Activated gamma-delta T cell treated with anti-CD3 and anti-CD28 coated beads, Interleukin-2, amount 50 U/mL, for 16 hours (primary cell): ENCODE results near the gene MACROD2.

Experiments used
- DNase-seq: peaks from one replicate; pipeline ENCODE4 v3.0.0-alpha.2; 2020; ENCODE audit warnings: low read depth

The MACROD2 gene

DNA sequence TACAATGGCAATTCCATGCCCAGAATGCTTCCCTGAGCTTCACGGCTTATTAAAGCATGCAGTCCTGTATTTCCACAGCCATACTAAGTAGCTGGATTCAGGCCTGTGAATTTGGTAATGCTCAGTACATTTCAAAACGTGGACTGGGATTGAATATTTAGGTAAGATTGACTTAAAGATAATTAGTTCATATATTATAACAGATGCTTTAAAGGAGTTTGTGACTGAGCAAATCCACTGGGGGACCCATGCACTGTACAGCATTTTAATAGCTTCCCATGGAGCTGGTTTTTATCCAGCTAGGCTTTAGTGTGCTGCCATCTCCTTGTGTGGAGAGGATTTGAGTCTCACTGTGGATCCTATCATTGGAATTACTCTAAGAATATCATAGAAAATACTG lies 763.0 kb downstream of the MACROD2 start:
- DNase-seq = no peak

DNA sequence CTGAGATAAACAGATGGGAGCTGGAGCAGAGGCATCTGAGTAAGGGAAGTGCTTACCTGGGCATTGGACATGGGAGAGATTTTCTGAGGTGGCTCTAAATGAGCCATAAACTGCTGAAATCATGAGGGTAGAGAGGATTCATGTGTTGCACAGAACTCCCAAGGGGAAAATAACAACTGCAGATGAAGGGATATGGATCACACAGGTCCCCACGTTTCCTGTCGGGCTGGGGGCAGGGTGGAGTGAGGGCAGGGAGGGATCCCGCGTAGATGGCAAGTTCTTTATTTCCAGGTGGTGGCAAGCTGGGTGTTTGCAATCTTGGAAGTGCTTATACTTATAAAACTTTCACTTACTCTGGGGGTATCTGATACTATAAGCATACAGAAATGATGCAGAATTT lies 764.7 kb downstream of the MACROD2 start:
- DNase-seq = no peak

DNA sequence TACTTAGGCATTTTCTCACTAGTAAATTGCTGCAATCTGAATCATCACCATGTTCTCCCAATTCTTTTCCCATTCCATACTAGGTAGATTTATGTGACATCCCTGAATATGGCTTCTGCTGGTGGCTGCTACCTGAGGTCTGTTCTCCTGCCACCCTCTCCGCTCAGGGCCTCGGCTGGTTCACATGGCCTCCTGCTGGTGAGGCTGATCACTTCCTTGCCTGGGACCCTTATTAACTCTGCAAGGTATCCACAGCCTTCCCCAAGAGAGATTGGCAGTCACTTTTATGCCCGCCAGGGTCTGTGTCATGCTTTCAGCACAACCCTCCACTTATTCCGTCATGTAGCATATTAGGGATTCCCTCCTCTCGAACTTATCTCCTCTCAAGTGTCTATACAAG lies 766.6 kb downstream of the MACROD2 start:
- DNase-seq = no peak

DNA sequence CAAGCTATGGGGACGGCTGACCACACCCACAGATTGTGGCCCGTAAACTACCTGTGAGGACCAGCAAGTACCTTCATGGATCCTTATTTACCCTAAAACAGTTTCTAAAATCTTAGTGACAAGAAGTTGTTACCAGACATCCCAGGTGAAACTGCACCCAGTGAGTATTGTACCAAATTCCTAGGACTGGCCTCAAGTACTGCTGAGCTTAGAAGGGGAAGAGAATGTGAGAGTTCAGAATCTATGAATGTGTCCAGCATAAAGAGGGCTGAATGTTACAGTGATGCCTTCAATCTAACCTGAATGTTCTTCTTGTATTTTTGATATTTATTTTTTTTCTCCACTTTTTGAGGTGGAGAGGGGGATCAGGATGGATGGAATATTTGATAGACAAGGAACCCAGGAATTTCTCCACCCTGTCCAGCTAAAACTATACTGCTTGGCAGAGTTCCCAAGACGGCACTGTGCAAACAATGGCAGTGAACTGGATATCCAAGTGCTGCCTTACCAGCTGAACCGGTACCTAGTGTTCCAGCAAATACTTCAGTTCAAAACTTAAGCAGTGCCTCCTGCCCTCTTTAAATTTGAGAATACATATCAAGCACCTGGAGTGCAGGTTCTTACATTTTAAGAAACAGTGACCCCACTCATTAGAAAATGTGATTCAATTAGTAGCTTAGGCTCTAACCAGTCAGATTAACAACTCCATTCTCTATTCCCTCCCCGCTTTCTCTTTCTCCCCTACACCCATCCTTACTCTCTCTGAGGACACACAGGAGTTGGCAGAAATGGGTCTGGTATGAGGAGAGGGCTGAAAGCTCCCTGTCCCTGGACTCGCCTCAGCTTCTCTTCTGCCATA lies 769.4 kb downstream of the MACROD2 start:
- no peak for DNase-seq

DNA sequence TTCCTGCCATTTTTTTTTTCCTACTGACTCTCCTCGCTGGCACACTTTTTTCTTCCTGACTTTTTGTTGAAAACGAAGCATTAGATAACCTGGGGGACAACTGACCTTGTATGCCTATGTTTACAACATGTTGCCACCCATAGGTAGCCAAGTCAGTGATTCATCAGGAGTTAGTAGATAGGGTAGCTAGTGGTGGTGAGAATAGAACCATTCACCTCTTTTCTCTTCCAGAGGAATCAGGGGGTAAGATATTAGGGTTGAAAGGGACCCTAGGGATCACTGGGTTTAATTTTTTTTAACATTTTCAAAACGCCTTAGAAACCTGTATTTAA lies 770.0 kb downstream of the MACROD2 start:
- no peak for DNase-seq

DNA sequence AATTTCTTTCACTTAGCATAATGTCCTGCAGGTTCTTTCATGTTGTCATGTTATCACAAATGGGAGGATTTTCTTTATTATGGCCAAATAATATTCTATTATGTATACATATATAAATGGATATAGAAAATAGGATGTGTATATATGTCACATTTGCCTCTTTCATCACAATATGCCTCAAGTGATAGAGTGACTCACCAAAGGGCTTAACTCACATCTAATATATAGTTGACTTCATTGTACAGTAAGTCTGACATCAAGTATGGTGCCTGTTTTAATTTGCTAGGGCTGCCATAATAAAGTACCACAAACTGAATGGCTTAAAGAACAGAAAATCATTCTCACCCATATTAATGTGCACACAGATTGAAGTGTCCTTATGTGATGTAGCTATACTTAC lies 778.2 kb downstream of the MACROD2 start:
- no peak for DNase-seq

DNA sequence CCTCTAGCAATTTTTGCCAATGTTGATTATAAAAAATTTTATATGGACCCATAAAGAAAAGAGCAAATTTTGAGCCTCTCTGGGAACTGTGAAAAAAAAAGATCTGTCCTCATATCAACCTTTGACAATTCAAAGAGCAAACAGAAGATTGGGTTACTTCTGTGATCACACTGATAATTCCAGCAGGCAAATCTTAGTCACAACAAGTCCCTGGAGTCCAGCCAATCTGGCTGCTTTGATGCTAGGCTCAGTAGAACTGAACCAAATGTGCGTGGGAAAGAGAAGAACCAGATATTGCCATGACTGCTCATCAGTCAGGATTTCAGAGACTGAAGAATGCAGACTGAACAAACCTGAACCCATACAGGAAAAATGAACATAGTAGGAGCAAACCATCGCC lies 780.5 kb downstream of the MACROD2 start:
- no peak for DNase-seq

DNA sequence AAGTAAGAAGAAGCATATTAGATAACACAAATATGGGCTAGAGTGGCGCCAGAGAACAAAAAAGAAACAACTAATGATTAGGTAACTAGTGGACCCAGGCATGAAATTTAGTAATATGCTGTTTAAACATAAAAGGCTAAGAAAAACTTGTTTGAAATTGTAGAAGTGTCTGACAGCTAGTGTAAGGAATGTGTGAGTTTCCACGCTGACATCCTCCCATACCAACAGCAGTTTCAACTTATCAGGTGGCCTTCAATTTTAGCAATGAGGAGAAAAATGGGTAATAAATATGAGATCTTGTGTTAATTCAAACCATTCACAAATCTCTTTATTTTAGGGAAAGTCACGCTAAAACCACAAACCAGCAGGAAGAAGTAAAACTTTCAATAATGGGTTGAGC lies 782.3 kb downstream of the MACROD2 start:
- DNase-seq = no peak

DNA sequence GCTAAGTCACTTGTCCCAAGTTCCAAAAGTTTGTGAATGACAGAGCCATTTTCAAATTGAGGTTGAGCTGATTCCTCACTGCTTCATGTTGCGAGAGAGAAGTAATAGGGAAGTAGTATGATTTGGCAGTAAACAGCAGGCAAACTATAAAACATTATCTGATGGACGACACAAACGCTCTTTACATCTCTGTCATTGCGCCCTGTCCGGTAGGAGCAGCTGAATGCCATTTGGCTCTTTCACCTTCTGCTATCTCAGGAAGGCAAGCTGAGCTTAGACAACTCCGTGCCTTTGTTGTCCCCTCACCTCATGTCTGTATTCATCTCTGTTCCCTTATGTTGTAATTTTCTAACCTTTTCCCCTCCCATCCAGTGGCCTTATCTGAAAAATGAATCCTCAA lies 782.8 kb downstream of the MACROD2 start:
- no peak for DNase-seq

DNA sequence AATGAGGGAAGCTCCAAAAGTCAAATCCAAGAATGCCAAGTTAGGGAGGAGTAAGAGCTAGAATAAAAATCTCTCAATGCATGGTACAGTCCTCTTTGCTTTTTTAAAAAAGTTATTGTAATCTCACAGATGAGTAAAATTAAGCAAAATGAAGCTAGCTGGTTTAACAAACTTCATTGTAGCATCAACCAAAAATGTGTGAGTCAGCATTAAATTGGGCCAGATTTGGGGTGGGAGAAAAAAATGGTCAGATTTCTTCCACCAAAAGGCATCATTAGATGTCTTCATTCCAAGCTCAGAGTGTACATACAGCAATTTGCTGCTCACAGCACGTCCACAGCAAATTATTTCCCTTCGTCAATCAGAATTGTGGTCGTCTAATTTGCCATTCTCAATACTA lies 783.6 kb downstream of the MACROD2 start:
- DNase-seq = no peak

DNA sequence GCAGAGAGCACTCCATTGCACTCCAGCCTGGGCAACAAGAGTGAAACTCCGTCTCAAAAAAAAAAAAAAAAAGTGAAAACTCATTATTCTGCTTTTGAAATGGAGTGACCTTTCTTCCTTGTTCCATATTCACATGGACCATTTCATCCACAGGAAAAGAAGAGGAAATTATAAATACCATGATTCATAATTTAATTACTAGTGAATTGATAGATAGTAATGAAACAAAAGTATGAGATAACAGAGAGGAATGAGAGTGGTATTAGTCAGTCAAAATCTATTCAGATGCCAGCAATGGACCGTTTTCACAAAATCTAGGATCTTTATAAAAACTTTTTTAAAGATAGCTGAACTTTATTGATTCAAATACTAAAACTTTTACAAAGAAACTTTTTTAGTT lies 785.2 kb downstream of the MACROD2 start:
- DNase-seq = no peak

DNA sequence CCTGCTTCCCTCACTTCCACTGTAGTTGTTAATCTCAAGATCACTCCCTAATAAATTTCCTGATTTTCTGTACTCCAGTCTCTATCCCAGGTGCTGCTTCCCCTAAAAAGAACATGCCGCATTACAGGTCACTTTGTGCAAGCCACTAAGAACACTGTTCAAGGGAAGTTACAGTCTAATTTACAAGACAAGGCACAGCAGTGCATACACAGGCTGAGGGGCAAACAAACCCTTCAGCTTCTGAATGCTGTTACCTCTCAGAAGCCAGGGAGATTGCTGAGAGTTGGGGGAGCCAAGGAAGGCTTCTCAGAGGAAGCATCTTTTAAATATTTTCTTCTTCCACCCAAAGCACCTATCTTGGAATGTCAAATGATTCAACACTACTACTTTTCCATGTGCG lies 787.4 kb downstream of the MACROD2 start:
- no peak for DNase-seq

DNA sequence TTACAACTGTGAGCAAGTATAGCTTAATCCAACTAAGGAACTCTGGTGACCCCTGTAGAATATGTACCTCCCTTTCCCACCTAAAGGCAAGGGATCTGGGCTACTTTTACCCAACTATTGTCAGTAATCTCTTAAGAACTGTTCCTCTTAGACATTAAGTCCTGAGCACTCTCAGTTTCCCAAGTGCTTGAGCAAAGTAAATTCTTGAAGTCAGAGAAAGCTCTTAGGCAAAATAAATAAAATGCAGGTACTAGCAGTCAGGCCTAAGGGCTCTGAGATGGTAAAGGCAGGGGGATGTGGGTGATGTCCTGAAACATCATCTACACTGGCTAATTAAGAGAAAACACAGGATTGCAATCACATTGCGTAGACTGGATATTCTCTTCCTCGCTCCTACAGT lies 788.5 kb downstream of the MACROD2 start:
- no peak for DNase-seq

DNA sequence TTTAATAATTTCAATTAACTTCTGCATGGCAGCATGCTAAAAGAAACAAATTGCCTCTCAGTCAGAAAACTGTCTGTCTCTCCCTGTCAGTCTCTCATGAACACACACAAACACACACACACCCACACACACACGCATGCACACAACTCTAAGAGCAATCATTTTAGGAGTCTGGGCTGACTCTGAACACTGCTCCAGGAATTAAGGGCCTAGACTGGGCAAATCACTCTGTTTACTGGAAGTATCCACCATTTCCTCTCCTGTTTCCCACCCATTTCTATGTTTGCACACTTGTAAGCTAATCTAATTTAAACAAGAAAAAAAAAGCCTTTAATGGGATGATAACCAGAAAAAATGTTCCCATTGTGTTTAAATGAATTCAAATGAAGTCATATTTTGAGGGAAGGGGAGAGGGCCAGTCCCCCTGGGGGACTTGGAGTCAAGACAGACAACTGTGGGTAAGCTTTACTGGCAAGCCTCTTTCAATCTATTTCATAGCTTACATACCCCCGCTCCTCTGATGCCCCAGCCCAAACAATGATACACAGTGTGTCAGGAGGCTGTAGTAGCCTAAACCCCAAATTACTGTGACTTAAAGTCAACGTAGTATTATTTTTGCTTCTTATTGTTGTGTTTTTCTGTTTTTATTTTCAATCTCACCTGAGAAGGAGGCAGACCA lies 789.9 kb downstream of the MACROD2 start:
- no peak for DNase-seq

DNA sequence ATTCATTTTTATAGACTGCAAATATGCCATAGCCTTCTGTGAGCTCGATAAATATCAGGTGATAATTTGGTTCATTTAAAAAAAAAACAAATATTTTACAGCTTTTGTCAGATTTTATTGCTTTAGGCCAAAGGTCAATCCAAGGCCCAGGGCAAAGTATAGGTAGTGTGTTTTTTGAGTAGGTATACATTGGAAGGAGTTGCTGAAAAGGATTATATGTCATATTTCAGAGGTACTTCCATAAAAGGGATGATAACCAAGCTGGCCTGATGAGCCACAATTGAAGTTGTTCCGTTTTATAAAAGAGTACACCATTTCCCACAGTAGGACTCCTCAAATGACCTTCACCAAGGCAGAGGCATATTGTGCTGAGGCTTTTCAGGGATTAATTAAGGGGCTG lies 794.9 kb downstream of the MACROD2 start:
- DNase-seq = no peak

DNA sequence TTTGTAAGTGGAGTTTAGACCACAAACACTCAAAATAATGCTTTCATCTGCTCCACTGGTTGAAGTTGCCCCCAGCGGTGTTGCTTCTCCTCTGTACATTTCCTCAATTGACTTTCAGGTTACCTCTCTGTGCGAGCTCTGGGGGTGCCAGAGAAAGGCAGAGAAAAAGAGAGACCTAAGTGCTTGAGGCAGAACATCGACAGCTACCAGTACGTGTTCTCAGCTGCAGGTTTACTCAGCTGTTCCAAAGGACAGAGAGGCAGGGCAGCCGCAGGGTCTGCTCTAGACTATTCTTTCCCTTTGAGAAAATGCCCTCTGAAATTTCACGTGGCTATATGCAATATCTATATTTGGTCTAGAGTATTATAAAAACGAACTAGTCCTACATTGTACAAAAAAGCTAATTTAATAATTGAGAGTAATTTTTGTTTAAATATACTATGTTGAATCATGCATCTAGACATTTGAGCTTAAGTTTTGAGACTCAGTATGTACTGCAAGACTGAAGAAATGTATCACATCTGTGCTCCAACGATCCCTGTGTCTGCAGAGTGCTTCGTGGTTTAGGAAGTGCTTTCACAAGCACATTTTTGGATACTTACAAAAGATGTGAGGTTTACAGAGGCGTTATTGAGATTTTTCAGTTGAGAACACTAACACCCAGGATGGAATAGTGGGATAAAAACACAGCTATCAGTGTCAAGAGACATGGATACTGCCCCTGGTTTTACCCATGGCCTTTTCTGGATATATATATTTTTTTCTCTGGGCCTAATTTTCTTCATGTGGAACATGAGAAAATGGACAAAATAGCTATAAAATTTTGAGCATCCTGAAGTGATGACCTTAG lies 795.7 kb downstream of the MACROD2 start:
- no peak for DNase-seq

DNA sequence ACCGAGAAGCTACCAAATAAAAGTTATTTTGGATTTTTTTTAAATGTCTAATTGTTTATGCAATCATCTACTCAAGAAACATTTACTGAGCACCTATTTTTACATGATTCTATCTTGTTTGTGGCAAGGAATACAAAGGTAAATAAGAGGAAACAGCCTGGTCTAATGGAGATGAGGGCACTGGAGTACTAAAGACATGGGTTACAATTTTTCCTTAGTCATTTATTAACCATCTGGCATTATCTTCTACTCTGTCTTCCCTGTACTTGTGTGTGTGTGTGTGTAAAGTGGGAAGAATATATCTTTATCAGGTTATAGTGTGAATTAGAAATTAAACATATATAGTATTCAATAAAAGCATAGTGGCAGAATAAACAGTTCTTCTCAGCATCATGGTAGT lies 797.6 kb downstream of the MACROD2 start:
- no peak for DNase-seq

DNA sequence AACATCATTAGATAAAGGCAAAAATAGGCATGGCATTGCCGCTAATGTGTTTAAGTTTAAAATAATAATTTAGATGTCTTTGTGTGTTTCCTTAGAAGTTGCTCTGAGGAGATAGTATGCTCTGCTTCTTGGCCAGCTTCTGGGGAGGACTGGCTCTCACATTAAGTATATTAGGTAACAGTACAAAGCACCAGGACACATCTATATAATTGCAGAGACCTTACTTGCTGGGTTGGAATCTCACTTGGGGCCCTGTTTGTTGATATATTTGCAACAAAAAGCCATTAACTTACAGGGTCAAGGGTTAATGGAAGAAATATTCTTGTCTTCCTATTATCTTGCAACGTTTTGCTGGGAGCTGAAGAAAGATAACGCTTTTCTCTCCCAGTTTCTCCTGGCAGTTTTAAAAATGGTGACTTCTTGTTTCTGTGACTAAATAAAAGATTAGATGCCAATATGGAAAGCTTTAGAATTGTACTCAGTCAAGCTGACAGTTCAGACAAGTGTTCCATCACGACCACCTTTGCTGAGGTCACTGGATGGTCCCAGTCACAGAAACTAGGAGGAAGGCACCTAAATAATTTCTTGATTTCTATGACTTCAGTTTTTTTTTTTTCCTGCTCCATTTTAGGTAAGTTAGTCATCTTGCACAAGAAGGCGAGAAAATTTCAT lies 804.4 kb downstream of the MACROD2 start:
- DNase-seq = no peak

DNA sequence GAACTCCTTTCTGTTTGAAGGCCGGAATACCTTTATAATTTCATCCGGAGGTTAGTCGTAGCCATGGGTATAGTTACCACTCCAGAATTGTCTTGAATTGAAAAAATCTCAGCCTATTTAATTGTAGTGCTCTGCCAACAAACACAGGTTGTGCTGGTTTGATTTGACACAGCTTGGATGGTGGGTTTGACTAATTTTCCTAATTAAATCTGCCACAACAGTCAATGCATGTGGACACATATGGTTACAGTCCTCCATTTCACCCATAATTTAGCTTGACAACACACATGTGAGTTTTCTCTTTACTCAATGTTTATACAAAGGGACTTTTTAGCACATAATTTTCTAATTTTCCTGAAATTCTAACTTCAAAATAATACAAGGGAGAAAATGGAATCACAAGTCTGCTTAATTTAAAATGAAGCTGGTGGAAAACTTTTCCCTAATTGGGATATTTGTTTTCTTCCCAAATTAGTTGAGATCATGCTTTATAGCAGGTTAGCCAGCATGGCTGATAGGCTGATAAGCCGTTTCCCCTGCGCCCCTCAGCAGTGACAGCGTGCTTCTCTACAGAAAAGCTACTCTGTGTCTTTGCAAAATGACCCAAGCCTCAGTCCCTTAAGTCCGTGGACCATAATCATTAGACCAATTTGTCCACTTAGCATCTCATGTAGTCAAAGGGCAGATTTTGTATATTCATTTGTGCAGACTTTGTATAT lies 805.5 kb downstream of the MACROD2 start:
- no peak for DNase-seq

DNA sequence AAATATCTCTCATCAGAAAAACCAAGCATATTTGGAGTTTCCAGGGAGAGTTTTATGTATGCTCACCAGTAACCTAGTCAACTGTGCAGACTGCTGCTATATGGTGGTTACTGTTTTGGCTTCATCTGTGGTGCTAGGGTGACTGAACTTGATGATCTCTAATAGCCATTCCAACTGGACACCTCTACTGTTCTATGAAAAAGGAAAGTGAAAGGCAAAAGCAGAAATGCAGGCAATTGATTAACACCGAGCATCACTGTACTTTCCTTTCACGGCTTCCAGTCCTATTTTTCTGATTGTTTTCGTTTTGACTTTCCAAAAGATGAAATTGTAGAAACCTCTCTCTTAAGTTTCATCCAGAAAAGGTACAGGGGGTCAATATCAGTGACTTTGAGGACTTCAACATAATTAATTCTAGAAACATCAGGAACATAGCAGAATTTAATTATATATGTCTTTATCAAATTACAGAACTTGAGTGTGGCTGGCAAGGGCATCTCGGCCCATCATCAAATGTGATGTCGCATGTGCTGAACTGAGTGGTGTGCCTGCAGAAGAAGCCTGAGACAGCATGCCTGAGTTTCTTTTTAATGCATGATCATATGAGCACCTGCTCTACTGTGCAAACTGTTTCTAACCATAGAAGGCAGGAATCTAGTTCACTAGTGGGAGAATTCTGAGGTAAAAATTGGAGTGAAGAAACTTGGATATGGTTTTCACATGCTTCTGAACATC lies 806.4 kb downstream of the MACROD2 start:
- no peak for DNase-seq

DNA sequence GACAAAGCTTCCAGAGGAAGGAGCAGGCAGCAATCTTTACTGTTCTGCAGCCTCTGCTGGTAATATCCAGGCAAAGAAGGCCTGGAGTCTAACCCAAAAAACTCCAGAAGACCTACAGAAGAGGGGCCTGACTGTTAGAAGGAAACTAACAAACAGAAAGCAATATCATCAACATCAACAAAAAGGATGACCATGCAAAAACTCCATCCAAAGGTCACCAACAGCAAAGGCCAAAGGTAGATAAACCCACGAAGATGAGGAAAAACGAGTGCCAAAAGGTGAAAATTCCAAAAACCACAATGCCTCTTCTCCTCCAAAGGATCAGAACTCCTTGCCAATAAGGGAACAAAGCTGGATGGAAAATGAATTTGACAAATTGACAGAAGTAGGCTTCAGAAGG lies 811.9 kb downstream of the MACROD2 start:
- DNase-seq = no peak
